K562 (cell line): ENCODE measurements around the gene TIGD4. TPM values are rescaled to one million over a fixed set of nuclear protein-coding genes. Genes with fewer than 3 reads are reported as not detected.

Experiments
- ATAC-seq: fragments of 200-7000 bp; cut with Tn5 transposase; 3 replicates; pipeline ENCODE4 v1.9.1; 2020; ENCODE audit warnings: moderate library complexity
- BruUV-seq: library from RNA; stranded (reverse); fragments of 400-500 nt; replicated peaks from 2 replicates; lab custom pipeline; 2021; lab: Mats Ljungman, UMichigan
- CTCF ChIA-PET: fragments of 300-600 bp; formaldehyde crosslinking; extraction: SDS; loops from one replicate; lab custom pipeline; 2021; ENCODE audit warnings: low intra/inter-chr PET ratio; lab: Yijun Ruan, JAX
- POLR2A ChIA-PET: fragments of 300-600, 350-650 bp; sonication (Branson Sonifier 250); formaldehyde crosslinking; extraction: SDS; loops from one replicate; lab custom pipeline; 2021; ENCODE audit warnings: antibody characterized with exemption, inconsistent platforms; lab: Yijun Ruan, JAX
- DNase-seq, 4 experiments: peaks; one replicate each; pipeline versions ENCODE4 v3.0.0 to v3.0.0-alpha.2; 2011 to 2018; ENCODE audit warnings: low spot score in 3 of 4, mixed read lengths in 3 of 4; ENCODE audit errors: extremely low read depth in 1 of 4
- FAIRE-seq: peaks from 2 replicates; lab custom pipeline; 2011; peaks lifted over from hg19 to GRCh38; lab: Jason Lieb, UNC
- H2AFZ ChIP-seq: 2 replicates; pipeline ENCODE4 v1.6.0; 2011; ENCODE audit warnings: low read depth, low read length, control low read depth, inconsistent platforms
- H3K27ac ChIP-seq: fragments of 200-600 bp; 3 replicates; pipeline ENCODE4 v1.8.0; 2011; ENCODE audit warnings: low read depth, mild to moderate bottlenecking, control low read depth, inconsistent platforms, low read length, moderate library complexity, mixed read lengths; ENCODE audit errors: extremely low read depth
- H3K27me3 ChIP-seq, 2 experiments: fragments of 300-600 bp in 1 of 2; 2 replicates in 1 of 2; 3 replicates in 1 of 2; pipeline versions ENCODE4 v1.6.0 to v1.8.0; 2011; ENCODE audit warnings: inconsistent platforms in 2 of 2, low read length in 2 of 2, mild to moderate bottlenecking in 1 of 2, mixed read lengths in 1 of 2, moderate library complexity in 1 of 2; ENCODE audit not compliant: control insufficient read depth in 2 of 2, insufficient read depth in 2 of 2
- H3K36me3 ChIP-seq: fragments of 300-600 bp; 3 replicates; pipeline ENCODE4 v1.8.0; 2011; ENCODE audit warnings: mild to moderate bottlenecking, low read length, inconsistent platforms; ENCODE audit not compliant: control insufficient read depth, insufficient read depth
- H3K4me1 ChIP-seq, 2 experiments: fragments of 200-600 bp in 1 of 2; replicated peaks in 1 of 2; 2 replicates in 1 of 2; 3 replicates in 1 of 2; pipeline versions ENCODE4 v1.5.1 to v1.8.0; 2011; ENCODE audit warnings: inconsistent platforms in 2 of 2, low read length in 2 of 2, mild to moderate bottlenecking in 1 of 2, mixed read lengths in 1 of 2, moderate library complexity in 1 of 2; ENCODE audit not compliant: control insufficient read depth in 2 of 2, insufficient read depth in 2 of 2
- H3K4me2 ChIP-seq: 2 replicates; pipeline ENCODE4 v1.6.1; 2011; ENCODE audit warnings: low read length, control low read depth, inconsistent platforms, mixed read lengths; ENCODE audit not compliant: insufficient read depth
- H3K4me3 ChIP-seq: fragments of 200-600 bp; sonication (generic), shearing (Covaris generic); 2 replicates; pipeline ENCODE4 v1.5.1; 2016; ENCODE audit warnings: control low read depth, inconsistent platforms
- H3K79me2 ChIP-seq: fragments of 200-600 bp; 3 replicates; pipeline ENCODE4 v1.8.0; 2011; ENCODE audit warnings: low read length, inconsistent platforms; ENCODE audit not compliant: control insufficient read depth, insufficient read depth
- H3K9ac ChIP-seq, 2 experiments: 2 replicates each; pipeline versions ENCODE4 v1.6.0 to v1.6.1; 2011; ENCODE audit warnings: low read depth in 2 of 2, low read length in 2 of 2, control low read depth in 1 of 2, inconsistent platforms in 1 of 2, mild to moderate bottlenecking in 1 of 2, mixed read lengths in 1 of 2; ENCODE audit not compliant: insufficient read depth in 1 of 2
- H3K9me1 ChIP-seq: one replicate; pipeline ENCODE4 v1.6.0; 2011; ENCODE audit warnings: inconsistent platforms, mild to moderate bottlenecking, low read length, moderate library complexity; ENCODE audit not compliant: control insufficient read depth, insufficient read depth
- H3K9me3 ChIP-seq: replicated peaks from 2 replicates; pipeline ENCODE4 v1.5.1; 2011; ENCODE audit warnings: low read depth, low read length, inconsistent platforms; ENCODE audit not compliant: control insufficient read depth, insufficient read depth
- H4K20me1 ChIP-seq: replicated peaks from 2 replicates; pipeline ENCODE4 v1.6.1; 2011; ENCODE audit warnings: low read length, inconsistent platforms, mixed read lengths; ENCODE audit not compliant: control insufficient read depth, insufficient read depth
- MCM7 ChIP-seq, 2 experiments: fragments of 450-650 bp; IDR thresholded peaks; 2 replicates each; pipeline ENCODE4 v1.6.1; 2016 to 2018
- OTX1 ChIP-seq: fragments of 450-650 bp; formaldehyde crosslinking; IDR thresholded peaks from 2 replicates; pipeline ENCODE4 v1.4.0; 2022; ENCODE audit warnings: mild to moderate bottlenecking
- PATZ1 ChIP-seq: fragments of 250-450 bp; sonication (Bioruptor Pico); IDR thresholded peaks from 2 replicates; pipeline ENCODE4 v1.5.0; 2020; ENCODE audit warnings: mild to moderate bottlenecking, borderline replicate concordance
- PRDM10 ChIP-seq: fragments of 450-650 bp; IDR thresholded peaks from 2 replicates; pipeline ENCODE4 v1.6.1; 2018; ENCODE audit not compliant: partially characterized antibody
- SP2 ChIP-seq: IDR thresholded peaks from 2 replicates; pipeline ENCODE4 v1.6.1; 2011; ENCODE audit warnings: mild to moderate bottlenecking, low read depth, low read length, moderate library complexity; ENCODE audit not compliant: poor library complexity, severe bottlenecking; ENCODE audit errors: extremely low read depth
- SPI1 ChIP-seq: IDR thresholded peaks from 2 replicates; pipeline ENCODE4 v1.6.1; 2011; ENCODE audit warnings: low read depth, low read length, control low read depth, borderline replicate concordance
- ZBTB11 ChIP-seq, 3 experiments: fragments of 200-800 bp in 1 of 3; fragments of 250-450 bp in 1 of 3; fragments of 450-650 bp in 1 of 3; sonication (Bioruptor Pico) in 1 of 3; sonication (Bioruptor generic) in 1 of 3; formaldehyde crosslinking in 1 of 3; IDR thresholded peaks; 2 replicates each; pipeline versions ENCODE4 v1.6.1 to v1.8.0; 2016 to 2022; ENCODE audit warnings: mild to moderate bottlenecking in 2 of 3, missing genetic modification characterization in 2 of 3, missing compliant biosample characterization in 1 of 3, moderate library complexity in 1 of 3
- ZBTB26 ChIP-seq: fragments of 450-650 bp; formaldehyde crosslinking; IDR thresholded peaks from 2 replicates; pipeline ENCODE4 v1.4.0; 2022; ENCODE audit warnings: missing genetic modification characterization
- WGBS: fragments of 100-300 bp; shearing (Covaris generic); methylation state at CpG from one replicate; pipeline ENCODE4 v1.1.6; 2016; ENCODE audit warnings: low coverage, mixed read lengths; ENCODE audit not compliant: insufficient coverage; ENCODE audit errors: missing lambda C conversion rate; 5-methylcytosine and 5-hydroxymethylcytosine counted together
- in situ Hi-C: fragments of 300-500 bp; cut with MboI; formaldehyde crosslinking; loops from 4 replicates; pipeline ENCODE4 v1.15.0; 2018; ENCODE audit warnings: inconsistent platforms, mixed read lengths
- intact Hi-C: fragments of 100-400 bp; cut with micrococcal nuclease; formaldehyde crosslinking; loops from 2 replicates; pipeline ENCODE4 v1.14.2; 2022
- polyA plus RNA-seq, 8 experiments: library from polyadenylated mRNA; depleted of rRNA in 4 of 8; stranded (reverse) in 5 of 8; unstranded in 3 of 8; fragments of >200 nt; fragmentation: Nextera tagmentation in 2 of 8; fragmentation: Illumina TruSeq in 1 of 8; extraction: Ambion mirVana in 2 of 8; extraction: Trizol in 1 of 8; gene quantifications; 2 replicates each; pipeline versions ENCODE4 v1.2.1 to v1.2.3, GENCODE V29; 2011 to 2014; ENCODE audit warnings: inconsistent platforms in 1 of 8, missing spikeins in 1 of 8
- total RNA-seq, 7 experiments: library from RNA; depleted of rRNA in 6 of 7; stranded (reverse); fragments of >200 nt in 6 of 7; fragmentation: Illumina TruSeq in 2 of 7; extraction: Trizol in 2 of 7; gene quantifications; 2 replicates each; pipeline versions ENCODE4 v1.2.1 to v1.2.3, GENCODE V29; 2011 to 2021; ENCODE audit warnings: low replicate concordance in 1 of 7

Gene TIGD4
- total and polyA plus RNA-seq, 9 of the 15 experiments (the other 6 are each of a cell fraction or from before 2014, with no cell fraction given) = 0.07 to 0.28 (median 0.18) TPM

GRCh38 chr4:152820073-152820472, 40.5 kb upstream of the TIGD4 start (continued):
- TF ChIP-seq ZBTB11 (CRISPR knock-in tag; IDR thresholded peaks at IDR 0.05) (no peak), MCM7 (IDR thresholded peaks at IDR 0.05) (no peak), ZBTB26 (no peak), SPI1 (no peak)

- no peak for FAIRE-seq
- H3K9ac ChIP-seq = no peak overlapping the region
- ChIA-PET POLR2A (interaction anchor here (1.0 kb wide), 1 partner anchor 10 kb away, joined by 4 read pairs; no protein-coding TSS in a partner anchor), CTCF (no interaction called here)
- DNase-seq = no peak
- H3K36me3 ChIP-seq = no peaks in the 10 kb centered on the region
- 93% methylated on average over 7 of the region's 7 CpGs for WGBS
- intact Hi-C loops (no loop called here), in situ Hi-C loops (no loop called here)
- no peak for ATAC-seq
- no peaks in the 10 kb centered on the region for H3K4me1 ChIP-seq
- no TSS peak for BruUV-seq
- H3K9me1 ChIP-seq = no peaks in the 10 kb centered on the region
- peaks cover 3% of the 10 kb centered on the region; the same call in 1 of the 2 replicates for H3K9me3 ChIP-seq
- no peaks in the 10 kb centered on the region for H3K27me3 ChIP-seq
- no peaks in the 10 kb centered on the region for H4K20me1 ChIP-seq
- H2AFZ ChIP-seq = no peak overlapping the region
- H3K27ac ChIP-seq = no peak overlapping the region
- H3K4me3 ChIP-seq = no peak overlapping the region
- H3K4me2 ChIP-seq = no peak overlapping the region
- H3K79me2 ChIP-seq = no peaks in the 10 kb centered on the region
- TF ChIP-seq PRDM10 = no peak
- TF ChIP-seq PATZ1 (CRISPR knock-in tag) = no peak
- TF ChIP-seq OTX1 (CRISPR knock-in tag) = no peak
- TF ChIP-seq SP2 = no peak
Measured at GRCh38 chr4:152819026-152819645, 39.6 kb upstream of the TIGD4 start.
